GM18499 (cell line): ENCODE results near the gene ZNF860.

Experiments
- ATAC-seq: cut with Tn5 transposase; IDR thresholded peaks from one replicate; pipeline ENCODE4 v1.9.1; 2021; ENCODE audit warnings: moderate number of reproducible peaks; ENCODE audit not compliant: insufficient read depth, unreplicated experiment

ZNF860 gene

GRCh38 chr3:31981206-31982181 lies at the start of gene ZNF860, which contains the start of gene OSBPL10:
ZNF860 (plus strand) TSS chr3:31981750; CDS start chr3:31989080, 7,330 bp downstream.
OSBPL10 (minus strand) TSS chr3:31981262; CDS start chr3:31981179, 83 bp downstream.
- no peak for ATAC-seq

GRCh38 chr3:31932990-31933389 lies 48.6 kb upstream of the ZNF860 start:
- ATAC-seq: no peak

DNA sequence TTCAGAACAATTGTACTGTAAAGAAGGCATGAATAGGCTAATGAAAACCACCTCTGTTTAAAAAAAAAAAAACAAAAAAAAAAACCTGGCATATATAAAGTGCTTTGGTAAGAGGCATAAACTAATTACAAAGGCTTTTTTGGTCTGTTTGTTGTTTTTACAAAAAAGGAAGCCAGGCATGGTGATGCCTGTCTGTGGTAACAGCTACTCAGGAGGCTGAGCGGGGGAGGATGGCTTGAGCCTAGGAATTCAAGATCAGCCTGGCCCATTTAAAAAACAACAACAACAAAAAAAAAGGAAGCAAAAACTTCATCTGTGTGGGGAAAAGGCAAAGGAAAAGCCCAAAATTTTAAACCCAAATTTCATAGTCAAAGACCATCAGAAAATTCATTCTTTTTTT lies 47.5 kb upstream of the ZNF860 start:
- no peak for ATAC-seq

DNA sequence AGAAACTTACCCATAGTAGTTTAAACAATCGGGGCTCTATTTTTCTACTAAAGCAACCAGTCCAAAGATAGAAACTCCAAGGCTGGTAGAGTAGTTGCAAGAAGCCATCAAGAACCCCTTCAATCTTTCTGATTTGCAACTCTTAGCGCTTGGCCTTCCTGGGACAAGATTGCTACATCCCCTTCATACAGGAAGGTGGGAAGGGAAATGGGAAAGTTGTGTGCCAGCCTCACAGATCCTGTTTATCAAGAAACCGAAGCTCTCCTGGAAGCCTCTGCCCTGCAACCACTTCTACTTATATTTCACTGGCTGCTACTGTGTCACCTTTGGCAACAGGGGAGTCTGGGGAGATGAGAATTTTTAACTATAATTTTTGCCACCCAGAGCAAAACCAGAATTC lies 46.7 kb upstream of the ZNF860 start:
- no peak for ATAC-seq

- ATAC-seq: no peak
These were observed 45.0 kb upstream of the ZNF860 start for GRCh38 chr3:31936420-31937060.

- ATAC-seq: no peak
These were observed 44.3 kb upstream of the ZNF860 start for GRCh38 chr3:31937225-31937624.

GRCh38 chr3:31942446-31942845 lies 39.1 kb upstream of the ZNF860 start:
- no peak for ATAC-seq

DNA sequence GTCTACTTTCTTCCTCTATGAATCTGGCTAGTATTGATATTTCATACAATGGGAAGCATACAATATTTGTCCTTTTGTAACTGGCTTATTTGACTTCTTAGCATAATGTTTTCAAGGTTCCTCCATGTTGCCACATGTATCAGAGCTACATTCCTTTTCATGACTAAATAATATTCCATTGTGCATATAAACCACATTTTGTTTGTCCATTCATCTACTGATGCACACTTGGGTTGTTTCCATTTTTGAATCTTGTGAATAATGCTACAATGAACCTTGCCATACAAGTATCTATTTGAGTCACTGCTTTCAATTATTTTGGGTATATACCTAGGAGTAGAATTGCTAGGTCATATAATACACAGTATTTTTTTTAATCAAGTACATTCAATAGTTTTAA lies 38.5 kb upstream of the ZNF860 start:
- ATAC-seq: no peak

DNA sequence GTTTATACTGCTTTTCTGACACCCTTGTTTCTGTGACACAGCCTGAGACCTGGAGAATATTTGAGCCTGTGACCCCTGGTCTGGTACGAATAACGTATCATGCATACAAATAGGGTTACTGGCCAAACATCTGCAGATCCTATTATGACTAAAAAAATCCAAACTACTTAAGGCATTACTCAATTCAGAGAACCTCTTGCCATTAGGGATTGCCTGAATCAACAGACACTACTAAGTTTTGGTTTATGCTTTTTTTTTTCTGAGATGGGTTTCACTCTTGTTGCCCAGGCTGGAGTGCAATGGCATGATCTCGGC lies 35.9 kb upstream of the ZNF860 start:
- ATAC-seq: no peak

GRCh38 chr3:31946484-31947081 lies 35.0 kb upstream of the ZNF860 start:
- peak; percentile 36 for ATAC-seq

GRCh38 chr3:31947162-31947561 lies 34.4 kb upstream of the ZNF860 start:
- no peak for ATAC-seq

GRCh38 chr3:31947671-31948091 lies 33.9 kb upstream of the ZNF860 start:
- ATAC-seq: no peak

DNA sequence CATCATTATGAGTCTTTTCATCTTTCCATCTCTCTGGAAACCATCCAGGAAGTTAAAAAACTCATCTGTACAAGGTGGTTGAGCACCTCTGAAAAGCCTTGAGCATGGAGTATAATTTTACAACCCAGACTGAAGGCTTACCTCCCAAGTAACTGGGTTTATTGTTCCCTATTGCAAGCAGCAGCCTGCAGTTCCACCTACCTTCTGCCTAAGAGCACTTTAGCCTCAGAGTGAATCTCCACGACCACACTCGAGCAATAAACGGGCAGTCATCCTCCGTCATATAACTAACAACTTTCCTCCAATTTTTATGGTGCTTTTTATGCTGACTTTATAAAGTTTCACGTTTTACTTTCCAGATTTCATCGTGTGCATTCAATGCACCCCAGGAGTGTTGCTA lies 33.3 kb upstream of the ZNF860 start:
- no peak for ATAC-seq

GRCh38 chr3:31952205-31952604 lies 29.3 kb upstream of the ZNF860 start:
- peak; percentile 71 for ATAC-seq

DNA sequence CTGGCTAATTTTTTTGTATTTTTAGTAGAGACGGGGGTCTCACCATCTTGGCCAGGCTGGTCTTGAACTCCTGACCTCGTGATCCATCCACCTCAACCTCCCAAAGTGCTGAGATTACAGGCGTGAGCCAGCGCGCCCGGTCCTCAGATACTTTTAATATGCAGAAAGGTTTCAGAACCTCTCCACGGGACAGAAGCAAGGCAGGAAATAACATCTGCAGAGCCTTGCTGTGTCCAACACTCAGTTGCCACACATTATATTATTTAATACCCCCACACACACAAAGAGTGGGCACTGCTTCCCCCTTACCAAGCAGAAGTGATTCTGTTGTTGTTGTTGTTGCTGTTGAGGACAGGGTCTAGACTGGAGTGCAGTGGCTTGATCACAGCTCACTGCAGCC lies 28.5 kb upstream of the ZNF860 start:
- ATAC-seq: no peak

GRCh38 chr3:31953636-31954035 lies 27.9 kb upstream of the ZNF860 start:
- no peak for ATAC-seq

DNA sequence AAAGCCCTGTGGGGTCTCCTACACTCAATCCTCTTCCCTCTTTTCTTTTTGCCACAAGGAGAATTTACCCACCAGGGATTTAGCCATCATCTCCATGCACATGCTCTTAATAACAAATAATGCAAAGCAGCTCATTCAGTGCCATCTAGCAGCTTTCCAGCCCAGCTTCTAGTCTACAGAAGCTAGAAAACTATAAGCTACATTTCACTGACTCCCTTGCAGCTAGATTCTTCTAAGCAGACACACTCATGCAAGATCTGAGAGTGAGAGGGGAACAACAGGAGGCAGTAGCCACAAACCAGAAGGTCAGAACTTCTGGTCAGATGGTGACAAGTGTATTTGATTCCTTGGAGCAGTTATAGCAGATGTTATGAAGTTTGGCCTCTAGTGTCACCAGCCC lies 26.0 kb upstream of the ZNF860 start:
- ATAC-seq: no peak

DNA sequence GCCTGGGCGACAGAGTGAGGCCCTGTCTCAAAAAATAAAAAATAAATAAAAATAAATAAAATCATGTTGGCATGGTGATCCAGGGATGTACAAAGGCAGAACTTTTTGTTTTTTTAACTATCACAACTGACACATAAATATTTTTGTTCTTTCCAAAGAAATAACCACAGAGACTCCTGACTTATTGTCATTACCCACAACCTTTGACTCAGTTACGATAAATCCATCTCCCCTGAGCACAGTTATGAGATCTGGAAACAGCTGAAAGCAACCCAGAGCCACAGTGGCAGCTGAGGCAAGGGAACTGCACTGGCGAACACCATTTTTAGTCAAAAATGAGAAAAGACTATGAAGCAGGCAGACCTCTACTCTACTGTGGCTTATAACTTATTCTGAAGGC lies 24.4 kb upstream of the ZNF860 start:
- no peak for ATAC-seq

GRCh38 chr3:31958701-31959152 lies 22.8 kb upstream of the ZNF860 start:
- ATAC-seq: no peak

GRCh38 chr3:31959251-31959650 lies 22.3 kb upstream of the ZNF860 start:
- no peak for ATAC-seq
